Motor neuron (in vitro differentiated cells): Measurements from ENCODE around the gene PDE9A. TPM values are rescaled to one million over a fixed set of nuclear protein-coding genes. Genes with fewer than 3 reads are reported as not detected.
"Not testable (repeated sequence)": the region's sequence is repeated elsewhere in the genome, so short reads cannot be mapped to it uniquely, and the experiment has no call there.

Experiments
- ATAC-seq, 8 experiments: fragments of 200-7000 bp; cut with Tn5 transposase; replicated peaks in 6 of 8; 2 replicates each; pipeline ENCODE4 v1.8.0; 2021; ENCODE audit warnings: mild to moderate bottlenecking in 8 of 8, moderate library complexity in 8 of 8
- H3K27ac ChIP-seq, 2 donors: fragments of 250-450 bp; sonication (Bioruptor Pico); 2 replicates each; pipeline ENCODE4 v1.9.0; 2021; ENCODE audit warnings: antibody characterized with exemption in 2 of 2, mild to moderate bottlenecking in 2 of 2, moderate library complexity in 1 of 2
- H3K4me1 ChIP-seq, 2 donors: fragments of 250-450 bp; sonication (Bioruptor Pico); replicated peaks in 1 of 2; 2 replicates each; pipeline ENCODE4 v1.6.1; 2021; ENCODE audit warnings: antibody characterized with exemption in 2 of 2, mild to moderate bottlenecking in 2 of 2, moderate library complexity in 1 of 2
- H3K4me3 ChIP-seq, 5 donors: fragments of 250-450 bp; sonication (Bioruptor Pico); 2 replicates each; pipeline ENCODE4 v1.9.0; 2021; ENCODE audit warnings: antibody characterized with exemption in 5 of 5, mild to moderate bottlenecking in 5 of 5, moderate library complexity in 4 of 5
- WGBS, 10 experiments: fragments of 450-650 bp; shearing (Covaris generic); methylation state at CpG; one replicate each; pipeline ENCODE4 v1.0.0; 2022; 5-methylcytosine and 5-hydroxymethylcytosine counted together
- in situ Hi-C, 9 experiments: fragments of 400-800 bp; cut with MboI; loops; one replicate each; pipeline ENCODE4 v1.15.0; 2021; ENCODE audit warnings: low sequenced_read_pairs in 9 of 9, low pct_unique_long_range_greater_than_20kb in 2 of 9; ENCODE audit not compliant: unreplicated experiment in 9 of 9
- total RNA-seq, 8 experiments: library from RNA; unstranded; fragments of 300-600 nt; gene quantifications; 2 replicates each; pipeline versions ENCODE4 v1.2.3 to v1.2.4, GENCODE V29; 2022

PDE9A gene
- total RNA-seq, 8 experiments from 2014 or later: 0.31 to 21.2 (median 15.6) TPM; not detected in 2

GRCh38 chr21:42708107-42708506 is 54.7 kb downstream of the PDE9A start:
- Histone ChIP-seq H3K4me1 (peaks cover 46 to 57% of the 10 kb centered on the region in 2 donors), H3K27ac (peak overlapping the region in 1 of 2 donors; percentile 21), H3K4me3 (no peak overlapping the region)
- peak in 5 of 8 experiments; percentile 29 to 69 (median 42) for ATAC-seq
- in situ Hi-C loops: no loop called here
- 7 to 69% (median 42%) methylated on average over 1 to 7 of the region's 7 CpGs; no CpG with 5 or more reads in 1 of the 10 experiments for WGBS, 10 experiments

DNA sequence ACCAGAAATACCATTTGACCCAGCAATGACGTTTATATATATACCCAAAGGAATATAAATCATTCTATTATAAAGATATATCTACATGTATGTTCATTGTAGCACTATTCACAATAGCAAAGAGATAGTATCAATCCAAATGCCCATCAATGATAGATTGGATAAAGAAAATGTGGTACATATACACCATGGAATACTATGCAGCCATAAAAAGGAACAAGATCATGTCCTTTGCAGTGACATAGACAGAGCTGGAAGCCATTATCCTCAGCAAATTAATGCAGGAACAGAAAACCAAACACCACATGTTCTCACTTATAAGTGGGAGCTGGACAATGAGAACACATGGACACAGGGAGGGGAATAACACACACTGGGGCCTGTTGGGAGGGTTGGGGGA is 55.5 kb downstream of the PDE9A start:
- H3K4me3 ChIP-seq, ATAC-seq, in situ Hi-C loops, H3K27ac ChIP-seq: not testable (repeated sequence)
- WGBS, 10 experiments: 10 to 100% (median 80%) methylated on average over 1 of the region's 1 CpG; no CpG with 5 or more reads in 7 of the 10 experiments
- peaks cover 38 to 49% of the 10 kb centered on the region in 2 donors for H3K4me1 ChIP-seq

DNA sequence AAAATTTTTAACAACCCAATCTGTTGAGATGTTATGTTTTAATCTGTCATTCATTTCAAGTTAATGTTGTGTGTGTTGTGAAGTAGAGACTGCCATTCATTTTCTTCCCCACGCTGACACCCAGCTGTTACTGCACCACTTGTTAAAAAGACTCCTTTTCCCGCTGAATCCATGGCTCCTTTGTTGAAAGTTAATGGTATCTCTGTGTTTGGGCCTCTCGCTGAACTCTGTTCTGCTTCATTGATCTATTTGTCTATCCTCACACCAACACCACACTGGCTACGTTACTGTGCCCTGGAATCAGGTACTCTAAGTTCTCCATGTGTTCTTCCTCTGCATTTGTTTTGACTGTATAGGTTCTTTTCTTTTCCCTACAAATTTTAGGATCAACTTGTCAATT is 58.2 kb downstream of the PDE9A start:
- WGBS, 10 experiments: 13 to 59% (median 27%) methylated on average over 1 to 4 of the region's 4 CpGs
- in situ Hi-C loops: no loop called here
- H3K27ac ChIP-seq: no peak overlapping the region
- no peak overlapping the region for H3K4me3 ChIP-seq
- peak in 2 of 8 experiments; percentile 34 to 49 for ATAC-seq
- H3K4me1 ChIP-seq: peaks cover 17 to 23% of the 10 kb centered on the region in 2 donors

GRCh38 chr21:42715427-42715826 is 62.0 kb downstream of the PDE9A start:
- H3K4me3 ChIP-seq, H3K27ac ChIP-seq, in situ Hi-C loops, ATAC-seq, H3K4me1 ChIP-seq: not testable (repeated sequence)
- 74 to 92% (median 80%) methylated on average over 1 to 7 of the region's 7 CpGs; no CpG with 5 or more reads in 5 of the 10 experiments for WGBS, 10 experiments

GRCh38 chr21:42716074-42716473 is 62.7 kb downstream of the PDE9A start:
- ATAC-seq: no peak
- in situ Hi-C loops: no loop called here
- Histone ChIP-seq H3K27ac (no peak overlapping the region), H3K4me1 (peaks cover 5 to 6% of the 10 kb centered on the region in 2 donors), H3K4me3 (no peak overlapping the region)
- 16 to 87% (median 65%) methylated on average over 2 to 3 of the region's 3 CpGs; no CpG with 5 or more reads in 2 of the 10 experiments for WGBS, 10 experiments

DNA sequence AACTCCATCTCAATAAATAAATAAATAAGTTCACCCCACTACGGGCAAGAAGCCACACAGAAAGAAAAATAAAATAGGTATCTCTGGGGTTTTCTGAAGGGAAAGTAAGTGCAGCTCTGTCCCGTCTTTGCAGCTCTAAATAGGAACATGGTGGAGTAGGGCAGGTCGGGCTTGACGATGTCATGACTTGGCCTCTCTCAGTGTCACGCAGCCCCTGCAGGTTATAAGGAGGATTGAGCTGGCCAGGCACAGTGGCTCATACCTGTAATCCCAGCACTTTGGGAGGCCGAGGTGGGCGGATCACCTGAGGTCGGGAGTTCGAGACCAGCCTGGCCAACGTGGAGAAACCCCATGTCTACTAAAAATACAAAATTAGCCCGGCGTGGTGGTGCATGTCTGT is 67.1 kb downstream of the PDE9A start:
- 0 to 90% (median 78%) methylated on average over 1 to 9 of the region's 12 CpGs; no CpG with 5 or more reads in 5 of the 10 experiments for WGBS, 10 experiments
- H3K4me1 ChIP-seq: peaks cover 2 to 13% of the 10 kb centered on the region in 2 donors
- H3K27ac ChIP-seq, H3K4me3 ChIP-seq, ATAC-seq, in situ Hi-C loops: not testable (repeated sequence)

DNA sequence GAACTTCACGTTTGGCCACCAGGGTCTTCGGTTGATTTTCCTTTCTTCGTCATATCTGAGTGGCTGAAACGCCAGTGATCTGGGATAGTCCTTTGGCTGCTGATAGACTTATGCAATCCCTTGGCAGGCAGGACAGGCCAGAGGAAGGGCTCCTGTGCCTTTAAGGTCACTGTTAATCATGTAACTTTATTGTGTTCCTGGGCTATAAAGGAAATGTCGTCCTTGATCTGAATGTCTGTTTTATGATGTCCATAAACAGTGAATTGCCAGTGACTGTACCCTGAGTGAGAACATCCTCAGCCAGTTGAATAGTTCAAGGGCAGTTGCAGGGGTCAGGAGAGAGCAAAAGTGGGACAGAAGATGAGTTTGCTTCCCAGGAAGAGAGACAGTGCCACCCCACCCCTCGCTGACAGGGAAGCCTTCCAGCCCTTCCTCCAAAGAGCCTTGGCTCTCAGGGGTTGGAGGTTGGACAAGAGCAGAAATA is 68.0 kb downstream of the PDE9A start:
- in situ Hi-C loops: no loop called here
- Histone ChIP-seq H3K4me1 (peaks cover 2 to 13% of the 10 kb centered on the region in 2 donors), H3K4me3 (no peak overlapping the region), H3K27ac (no peak overlapping the region)
- WGBS, 10 experiments: 0 to 80% (median 29%) methylated on average over 1 to 6 of the region's 6 CpGs
- peak in 1 of 8 experiments; percentile 54 for ATAC-seq

DNA sequence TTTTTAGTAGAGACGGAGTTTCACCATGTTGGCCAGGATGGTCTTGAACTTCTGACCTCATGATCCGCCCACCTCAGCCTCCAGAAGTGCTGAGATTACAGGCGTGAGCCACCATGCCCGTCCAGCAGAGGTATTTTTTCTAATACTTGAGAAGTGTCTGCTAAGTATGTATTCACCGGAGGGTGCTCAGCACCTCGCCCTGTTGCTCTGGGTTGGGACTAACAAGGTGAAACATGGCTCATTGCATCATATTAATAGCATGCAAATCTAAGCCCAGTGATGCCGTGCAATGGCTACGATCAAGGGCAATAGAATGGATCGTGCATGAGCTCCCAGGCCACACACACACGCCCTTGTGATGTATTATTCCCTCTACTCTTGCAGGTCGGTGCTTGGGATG is 68.7 kb downstream of the PDE9A start:
- WGBS, 10 experiments: 67 to 100% (median 90%) methylated on average over 1 to 7 of the region's 11 CpGs; no CpG with 5 or more reads in 4 of the 10 experiments
- H3K4me3 ChIP-seq: no peak overlapping the region
- no peak overlapping the region for H3K27ac ChIP-seq
- peaks cover 2 to 13% of the 10 kb centered on the region in 2 donors for H3K4me1 ChIP-seq
- ATAC-seq: no peak
- in situ Hi-C loops: no loop called here

- no peak for ATAC-seq
- in situ Hi-C loops: no loop called here
- Histone ChIP-seq H3K4me1 (peaks cover 2 to 13% of the 10 kb centered on the region in 2 donors), H3K27ac (no peak overlapping the region), H3K4me3 (no peak overlapping the region)
- 0 to 89% (median 70%) methylated on average over 1 to 6 of the region's 10 CpGs; no CpG with 5 or more reads in 5 of the 10 experiments for WGBS, 10 experiments
Measured at GRCh38 chr21:42722808-42723473, 69.5 kb downstream of the PDE9A start.

GRCh38 chr21:42724226-42724920 is 71.0 kb downstream of the PDE9A start:
- Histone ChIP-seq H3K4me1 (peaks cover 2 to 13% of the 10 kb centered on the region in 2 donors), H3K4me3 (no peak overlapping the region), H3K27ac (no peak overlapping the region)
- in situ Hi-C loops: no loop called here
- 0 to 100% (median 87%) methylated on average over 1 to 8 of the region's 12 CpGs; no CpG with 5 or more reads in 3 of the 10 experiments for WGBS, 10 experiments
- peak; percentile 17 to 85 (median 70) for ATAC-seq

GRCh38 chr21:42725416-42725930 is 72.1 kb downstream of the PDE9A start:
- Histone ChIP-seq H3K4me3 (no peak overlapping the region), H3K27ac (no peak overlapping the region), H3K4me1 (peaks cover 2 to 13% of the 10 kb centered on the region in 2 donors)
- ATAC-seq: no peak
- WGBS, 10 experiments: 60 to 100% (median 89%) methylated on average over 1 to 9 of the region's 15 CpGs; no CpG with 5 or more reads in 2 of the 10 experiments
- in situ Hi-C loops: no loop called here

- Histone ChIP-seq H3K4me1 (peaks cover 3 to 6% of the 10 kb centered on the region in 2 donors), H3K4me3 (no peak overlapping the region), H3K27ac (no peak overlapping the region)
- 30 to 100% (median 96%) methylated on average over 1 to 9 of the region's 19 CpGs; no CpG with 5 or more reads in 6 of the 10 experiments for WGBS, 10 experiments
- ATAC-seq: no peak
- in situ Hi-C loops: no loop called here
Measured at GRCh38 chr21:42731264-42732032, 78.0 kb downstream of the PDE9A start.
